SU-DHL-6 (cell line): Measurements from ENCODE around the gene CCDC18.

Source experiments
- H2AFZ ChIP-seq: fragments of 200-600 bp; sonication (generic); 2 replicates; pipeline ENCODE4 v1.6.1; 2014; ENCODE audit warnings: low read depth, mild to moderate bottlenecking, moderate library complexity, mixed read lengths, antibody characterized with exemption, low read length; ENCODE audit not compliant: severe bottlenecking
- H3F3A ChIP-seq: fragments of 200-600 bp; shearing (Covaris generic); 2 replicates; pipeline ENCODE4 v1.6.0; 2016; ENCODE audit warnings: antibody characterized with exemption, mild to moderate bottlenecking; ENCODE audit not compliant: insufficient read depth
- H3K27ac ChIP-seq: fragments of 200-600 bp; sonication (generic); 2 replicates; pipeline ENCODE4 v1.5.1; 2016; ENCODE audit warnings: low read depth, mild to moderate bottlenecking, low read length, moderate library complexity, mixed read lengths
- H3K27me3 ChIP-seq: fragments of 200-600 bp; sonication (generic), shearing (Covaris generic); 2 replicates; pipeline ENCODE4 v1.6.0; 2014; ENCODE audit warnings: mild to moderate bottlenecking, low read length
- H3K36me3 ChIP-seq: fragments of 200-600 bp; sonication (generic); 2 replicates; pipeline ENCODE4 v1.6.1; 2014; ENCODE audit warnings: mild to moderate bottlenecking, low read length, mixed read lengths
- H3K4me2 ChIP-seq: fragments of 300-600, 200-600 bp; shearing (Covaris generic), sonication (generic); 2 replicates; pipeline ENCODE4 v1.6.0; 2014; ENCODE audit warnings: low read length, low read depth, mild to moderate bottlenecking; ENCODE audit not compliant: poor library complexity, severe bottlenecking
- H3K4me3 ChIP-seq: fragments of 200-600 bp; sonication (generic); 2 replicates; pipeline ENCODE4 v1.5.1; 2014; ENCODE audit warnings: antibody characterized with exemption, low read length, mild to moderate bottlenecking, mixed read lengths; ENCODE audit not compliant: insufficient read depth, poor library complexity, severe bottlenecking
- H3K79me2 ChIP-seq: fragments of 200-600 bp; sonication (generic); 2 replicates; pipeline ENCODE4 v1.6.1; 2014; ENCODE audit warnings: mild to moderate bottlenecking, low read length, moderate library complexity; ENCODE audit not compliant: insufficient read depth
- H3K9ac ChIP-seq: fragments of 200-600 bp; sonication (generic); 2 replicates; pipeline ENCODE4 v1.7.0; 2014; ENCODE audit warnings: mild to moderate bottlenecking, low read length
- H3K9me2 ChIP-seq: fragments of 200-600 bp; sonication (generic); replicated peaks from 2 replicates; pipeline ENCODE4 v1.6.1; 2014; ENCODE audit warnings: low read length; ENCODE audit not compliant: insufficient read depth
- H3K9me3 ChIP-seq: fragments of 200-600 bp; sonication (generic); 2 replicates; pipeline ENCODE4 v1.6.1; 2014; ENCODE audit warnings: low read length, mixed read lengths; ENCODE audit not compliant: insufficient read depth
- H4K20me1 ChIP-seq: fragments of 200-600 bp; sonication (generic); 2 replicates; pipeline ENCODE4 v1.6.1; 2014; ENCODE audit warnings: low read depth, mild to moderate bottlenecking, antibody characterized with exemption, low read length, moderate library complexity, mixed read lengths
- CTCF ChIP-seq: fragments of 200-600 bp; sonication (generic); IDR thresholded peaks from one replicate; pipeline ENCODE4 v1.5.1; 2017; ENCODE audit warnings: antibody characterized with exemption, mild to moderate bottlenecking, low read length, moderate library complexity; ENCODE audit not compliant: insufficient read depth, poor library complexity, severe bottlenecking
- EZH2phosphoT487 ChIP-seq: fragments of 200-600 bp; sonication (generic), shearing (Covaris generic); conservative IDR thresholded peaks from 2 replicates; pipeline ENCODE4 v1.6.1; 2018; ENCODE audit warnings: mild to moderate bottlenecking, antibody characterized with exemption, low read length, moderate library complexity, mixed read lengths

CCDC18 gene

GRCh38 chr1:93143136-93143535, 37.4 kb upstream of the CCDC18 start:
- Histone ChIP-seq H3K9ac (no peak overlapping the region), H3K4me3 (no peak overlapping the region), H3K9me3 (no peaks in the 10 kb centered on the region), H3K27me3 (no peaks in the 10 kb centered on the region), H3K36me3 (peaks cover 36% of the 10 kb centered on the region; the same call in 1 of the 2 replicates), H3F3A (peaks cover 52% of the 10 kb centered on the region), H4K20me1 (no peaks in the 10 kb centered on the region), H3K79me2 (peaks cover 4% of the 10 kb centered on the region; the same call in 1 of the 2 replicates), H3K27ac (no peak overlapping the region), H2AFZ (no peak overlapping the region), H3K4me2 (no peak overlapping the region), H3K9me2 (no peaks in the 10 kb centered on the region)
- TF ChIP-seq EZH2phosphoT487: no peak
- no peak for TF ChIP-seq CTCF

GRCh38 chr1:93143769-93144168, 36.8 kb upstream of the CCDC18 start:
- Histone ChIP-seq H3K9ac (no peak overlapping the region), H3K27ac (no peak overlapping the region), H3K4me2 (no peak overlapping the region), H3F3A (peaks cover 54% of the 10 kb centered on the region), H3K9me2 (no peaks in the 10 kb centered on the region), H3K27me3 (no peaks in the 10 kb centered on the region), H3K79me2 (peaks cover 4% of the 10 kb centered on the region; the same call in 1 of the 2 replicates), H3K4me3 (no peak overlapping the region), H3K9me3 (no peaks in the 10 kb centered on the region), H4K20me1 (no peaks in the 10 kb centered on the region), H2AFZ (no peak overlapping the region), H3K36me3 (peaks cover 30% of the 10 kb centered on the region; the same call in 1 of the 2 replicates)
- TF ChIP-seq EZH2phosphoT487 (no peak), CTCF (no peak)

- peaks cover 15% of the 10 kb centered on the region; the same call in 1 of the 2 replicates for H3K36me3 ChIP-seq
- H3K27ac ChIP-seq: no peak overlapping the region
- no peaks in the 10 kb centered on the region for H3K27me3 ChIP-seq
- H3K9me3 ChIP-seq: no peaks in the 10 kb centered on the region
- H4K20me1 ChIP-seq: no peaks in the 10 kb centered on the region
- H3K9ac ChIP-seq: no peak overlapping the region
- TF ChIP-seq CTCF (no peak), EZH2phosphoT487 (no peak)
- H3K79me2 ChIP-seq: no peaks in the 10 kb centered on the region
- no peak overlapping the region for H3K4me2 ChIP-seq
- no peak overlapping the region for H2AFZ ChIP-seq
- peaks cover 67% of the 10 kb centered on the region for H3F3A ChIP-seq
- no peak overlapping the region for H3K4me3 ChIP-seq
- H3K9me2 ChIP-seq: no peaks in the 10 kb centered on the region
These were observed 32.5 kb upstream of the CCDC18 start for GRCh38 chr1:93148001-93148400.
